Measurements from ENCODE around the gene CNTRL. TPM values are rescaled to one million over a fixed set of nuclear protein-coding genes. Genes with fewer than 3 reads are reported as not detected.

The CNTRL gene
- total RNA-seq, 1 donor from 2014 or later: 23.3 TPM

GRCh38 chr9:121226175-121226574 lies 151.4 kb downstream of the CNTRL start:
- Mint-ChIP-seq H3K9me3 (no peaks in the 10 kb centered on the region), H3K4me3 (no peak overlapping the region), H3K27me3 (ENCODE audit: low read depth) (peaks cover 2% of the 10 kb centered on the region), H3K36me3 (no peaks in the 10 kb centered on the region), H3K27ac (no peak overlapping the region), H3K4me1 (no peaks in the 10 kb centered on the region)
- no peak for DNase-seq (ENCODE audit: low spot score in 2 of 2, unreplicated experiment in 2 of 2)
- TF ChIP-seq CTCF (IDR thresholded peaks at IDR 0.05; ENCODE audit: unreplicated experiment): no peak

Other genes with a start within 250 kb of the CNTRL start
- gene PSMD5, start 232.0 kb upstream of the CNTRL start, total RNA-seq: 46.9 to 57.3 TPM (median 56.1 TPM) in 3 replicates
- gene PHF19, start 197.8 kb upstream of the CNTRL start, total RNA-seq: 36.0 to 44.5 TPM (median 41.6 TPM) in 3 replicates
- gene TRAF1, start 148.2 kb upstream of the CNTRL start, total RNA-seq: 7.7 to 8.2 TPM (median 8.0 TPM) in 3 replicates
- 3.1 to 4.0 TPM (median 4.0 TPM) in 3 replicates for gene C5, start 24.7 kb upstream of the CNTRL start, total RNA-seq
- gene RAB14, start 126.9 kb downstream of the CNTRL start, total RNA-seq: 54.9 to 61.5 TPM (median 58.3 TPM) in 3 replicates
- gene GSN, start 193.2 kb downstream of the CNTRL start, total RNA-seq: 106 to 114 TPM (median 109 TPM) in 3 replicates